Spleen (tissue), 13 donors: ENCODE results near the gene SPATA31A7. TPM values are rescaled to one million over a fixed set of nuclear protein-coding genes. Genes with fewer than 3 reads are reported as not detected.
"Not testable (repeated sequence)": the region's sequence is repeated elsewhere in the genome, so short reads cannot be mapped to it uniquely, and the experiment has no call there.

Source experiments
- DNase-seq: peaks from one replicate; pipeline ENCODE4 v3.0.0-alpha.2; 2020
- H3K27ac ChIP-seq, 8 donors: fragments of 200-600 bp; sonication (generic) in 7 of 8; 1 replicate in 4 of 8; 2 replicates in 4 of 8; pipeline versions ENCODE4 v1.5.0 to v1.8.0; 2016 to 2021; ENCODE audit warnings: inconsistent platforms in 4 of 8, mild to moderate bottlenecking in 4 of 8, moderate library complexity in 1 of 8
- H3K27me3 ChIP-seq, 7 donors: fragments of 200-600 bp; sonication (generic) in 6 of 7; replicated peaks in 1 of 7; 1 replicate in 4 of 7; 2 replicates in 3 of 7; pipeline versions ENCODE4 v1.5.0 to v1.8.0; 2016 to 2021; ENCODE audit warnings: inconsistent platforms in 3 of 7, mild to moderate bottlenecking in 1 of 7
- H3K36me3 ChIP-seq, 6 donors: fragments of 200-600 bp; sonication (generic) in 5 of 6; 1 replicate in 4 of 6; 2 replicates in 2 of 6; pipeline versions ENCODE4 v1.5.0 to v1.8.0; 2016 to 2021; ENCODE audit warnings: inconsistent platforms in 2 of 6
- H3K4me1 ChIP-seq, 6 donors: fragments of 200-600 bp; sonication (generic) in 5 of 6; 1 replicate in 3 of 6; 2 replicates in 3 of 6; pipeline versions ENCODE4 v1.5.0 to v1.8.0; 2016 to 2021; ENCODE audit warnings: inconsistent platforms in 3 of 6
- H3K4me3 ChIP-seq, 8 donors: fragments of 200-600 bp; sonication (generic) in 7 of 8; 1 replicate in 4 of 8; 2 replicates in 4 of 8; pipeline versions ENCODE4 v1.5.0 to v1.8.0; 2016 to 2021; ENCODE audit warnings: inconsistent platforms in 4 of 8, mild to moderate bottlenecking in 4 of 8, moderate library complexity in 2 of 8
- H3K9me3 ChIP-seq, 8 donors: fragments of 200-600 bp; sonication (generic) in 7 of 8; 1 replicate in 4 of 8; 2 replicates in 4 of 8; pipeline versions ENCODE4 v1.5.0 to v1.8.0; 2016 to 2021; ENCODE audit warnings: inconsistent platforms in 4 of 8
- WGBS, 5 donors: extraction: QIAGEN DNeasy Blood & Tissue Kit in 3 of 5; methylation state at CpG; one replicate each; pipeline versions ENCODE4 v1.1.5 to v1.1.7; 2013 to 2018; 5-methylcytosine and 5-hydroxymethylcytosine counted together
- intact Hi-C: fragments of 100-400 bp; cut with DNase I; formaldehyde crosslinking; loops from one replicate; pipeline ENCODE4 v1.15.0; 2023; ENCODE audit warnings: low total_unique reads
- long read RNA-seq, 2 donors: transcript quantifications; one replicate each; lab custom pipeline, GENCODE V29; 2026
- polyA plus RNA-seq, 3 donors: library from polyadenylated mRNA; stranded (reverse); fragments of 200-250 nt; gene quantifications; one replicate each; pipeline ENCODE4 v1.2.1, GENCODE V29; 2013
- small RNA-seq, 4 donors: library from RNA; depleted of rRNA; stranded (forward); fragments of <200 nt; gene quantifications; one replicate each; pipeline ENCODE3, GENCODE V24; 2016
- total RNA-seq, 7 donors: library from RNA; depleted of rRNA in 3 of 7; stranded (reverse); fragments of >200 nt in 3 of 7; fragmentation: NEBNext Ultra II Directional in 4 of 7; extraction: Animal tissue kit (Norgen Biotek cat#: 25700) in 4 of 7; gene quantifications; one replicate each; pipeline versions ENCODE4 v1.1.0 to v1.2.1, GENCODE V29; 2016 to 2021
- donor health status: healthy with polysubstance abuse.
- donor health status: DM: no; HTN: no; CAD: no; lungs with moderate emphysema.
- donor health status: DM: no; HTN: no; CAD: no.
- donor health status: Bipolar disorder and iron deficiency.
- donor health status: healthy.
- donor health status: DM: no; HTN: no; CAD: no.
- donor health status: DM: yes; HTN: yes; CAD: no.

The SPATA31A7 gene
- total RNA-seq (not detected), polyA plus RNA-seq (not detected)
- long read RNA-seq, donor 1 = 0 reads
- long read RNA-seq, donor 2 = 0 reads

- H3K27me3 ChIP-seq, H3K27ac ChIP-seq, H3K4me3 ChIP-seq, H3K36me3 ChIP-seq, intact Hi-C loops, H3K4me1 ChIP-seq, H3K9me3 ChIP-seq, DNase-seq: not testable (repeated sequence)
- WGBS, 5 donors = no CpG with 5 or more reads among the region's 7 CpGs
These were observed at the start of gene SPATA31A7 for GRCh38 chr9:61189736-61190135. Gene SPATA31A7 (plus strand): TSS chr9:61190036. CDS start chr9:61190065, 29 bp downstream.

GRCh38 chr9:61226438-61226837 is 36.6 kb downstream of the SPATA31A7 start:
- H3K27ac ChIP-seq = not testable (repeated sequence)
- WGBS, 5 donors = 92 to 100% (median 100%) methylated on average over 1 to 3 of the region's 4 CpGs; no CpG with 5 or more reads in 2 of the 5 donors

More at GRCh38 chr9:61226438-61226837, 36.6 kb downstream of the SPATA31A7 start:
- H3K9me3 ChIP-seq, H3K4me1 ChIP-seq, H3K4me3 ChIP-seq, H3K36me3 ChIP-seq, intact Hi-C loops, H3K27me3 ChIP-seq, DNase-seq: not testable (repeated sequence)

Small RNA genes lying within 50 kb of the gene (small RNA-seq; reads per million reads assigned to genes)
- gene BX005040.2 = 0 reads per million in 4 donors
